Ascending aorta (tissue), 2 donors: ENCODE data around the gene KCNC4. TPM values are rescaled to one million over a fixed set of nuclear protein-coding genes. Genes with fewer than 3 reads are reported as not detected.

ENCODE experiments used
- DNase-seq, 2 donors: peaks; one replicate each; pipeline ENCODE4 v3.0.0-alpha.2; 2019; ENCODE audit warnings: low spot score in 2 of 2
- H3K27ac ChIP-seq, 2 donors: fragments of 200-600 bp; sonication (generic); one replicate each; pipeline ENCODE4 v1.5.1; 2016 to 2017; ENCODE audit warnings: mild to moderate bottlenecking in 1 of 2
- H3K27me3 ChIP-seq: fragments of 200-600 bp; sonication (generic); one replicate; pipeline ENCODE4 v1.5.1; 2017
- H3K36me3 ChIP-seq, 2 donors: fragments of 200-600 bp; sonication (generic); one replicate each; pipeline ENCODE4 v1.5.1; 2016
- H3K4me1 ChIP-seq, 2 donors: fragments of 200-600 bp; sonication (generic); one replicate each; pipeline ENCODE4 v1.5.1; 2016 to 2017; ENCODE audit warnings: mild to moderate bottlenecking in 1 of 2
- H3K4me3 ChIP-seq, 2 donors: fragments of 200-600 bp; sonication (generic); one replicate each; pipeline ENCODE4 v1.5.1; 2016 to 2017; ENCODE audit warnings: mild to moderate bottlenecking in 1 of 2
- H3K9me3 ChIP-seq, 2 donors: fragments of 200-600 bp; sonication (generic); one replicate each; pipeline ENCODE4 v1.5.1; 2016
- intact Hi-C: fragments of 100-400 bp; cut with DNase I; formaldehyde crosslinking; loops from one replicate; pipeline ENCODE4 v1.15.1; 2023
- total RNA-seq: library from RNA; depleted of rRNA; stranded (reverse); fragments of >200 nt; gene quantifications from one replicate; pipeline ENCODE4 v1.1.0, GENCODE V29; 2016
- TF ChIP-seq, protein P1 (sequence below), 3 experiments: fragments of 200-600 bp in 2 of 3; fragments of 450-650 bp in 1 of 3; sonication (generic) in 2 of 3; IDR thresholded peaks; one replicate each; pipeline ENCODE4 v1.5.1; 2016 to 2019; ENCODE audit warnings: antibody characterized with exemption in 3 of 3, mild to moderate bottlenecking in 1 of 3, moderate library complexity in 1 of 3

The KCNC4 gene
- total RNA-seq, 1 donor from 2014 or later: 8.4 TPM

DNA sequence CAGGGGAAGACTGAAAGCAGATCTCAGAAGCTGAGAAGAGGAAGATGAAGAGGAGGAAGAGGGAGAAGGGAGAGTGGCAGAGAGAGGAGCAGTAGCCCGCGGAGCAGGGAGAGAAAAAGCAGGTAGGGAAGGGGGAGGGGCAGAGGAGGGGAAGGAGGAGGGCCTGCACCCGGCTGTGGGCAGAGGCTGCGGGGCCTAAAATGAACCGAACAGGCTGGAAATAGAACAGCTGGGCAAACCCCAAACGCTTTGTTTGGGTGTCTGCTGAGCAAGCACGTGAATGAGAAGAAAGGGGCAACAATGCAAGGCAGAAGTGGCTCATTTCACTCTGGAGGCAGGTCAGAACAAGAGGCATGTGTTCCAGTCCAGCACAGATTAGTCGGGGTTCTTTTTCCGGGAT, 33.5 kb downstream of the KCNC4 start:
- H3K9me3 ChIP-seq: no peaks in the 10 kb centered on the region
- H3K27ac ChIP-seq: peak overlapping the region in 1 of 2 donors; percentile 59
- no peak overlapping the region for H3K4me3 ChIP-seq
- DNase-seq: no peak
- intact Hi-C loops: no loop called here
- TF ChIP-seq, protein P1, sequence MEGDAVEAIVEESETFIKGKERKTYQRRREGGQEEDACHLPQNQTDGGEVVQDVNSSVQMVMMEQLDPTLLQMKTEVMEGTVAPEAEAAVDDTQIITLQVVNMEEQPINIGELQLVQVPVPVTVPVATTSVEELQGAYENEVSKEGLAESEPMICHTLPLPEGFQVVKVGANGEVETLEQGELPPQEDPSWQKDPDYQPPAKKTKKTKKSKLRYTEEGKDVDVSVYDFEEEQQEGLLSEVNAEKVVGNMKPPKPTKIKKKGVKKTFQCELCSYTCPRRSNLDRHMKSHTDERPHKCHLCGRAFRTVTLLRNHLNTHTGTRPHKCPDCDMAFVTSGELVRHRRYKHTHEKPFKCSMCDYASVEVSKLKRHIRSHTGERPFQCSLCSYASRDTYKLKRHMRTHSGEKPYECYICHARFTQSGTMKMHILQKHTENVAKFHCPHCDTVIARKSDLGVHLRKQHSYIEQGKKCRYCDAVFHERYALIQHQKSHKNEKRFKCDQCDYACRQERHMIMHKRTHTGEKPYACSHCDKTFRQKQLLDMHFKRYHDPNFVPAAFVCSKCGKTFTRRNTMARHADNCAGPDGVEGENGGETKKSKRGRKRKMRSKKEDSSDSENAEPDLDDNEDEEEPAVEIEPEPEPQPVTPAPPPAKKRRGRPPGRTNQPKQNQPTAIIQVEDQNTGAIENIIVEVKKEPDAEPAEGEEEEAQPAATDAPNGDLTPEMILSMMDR (IDR thresholded peaks at IDR 0.05): no peak
- peaks cover 0 to 9% of the 10 kb centered on the region in 2 donors for H3K4me1 ChIP-seq
- H3K27me3 ChIP-seq: no peaks in the 10 kb centered on the region
- no peaks in the 10 kb centered on the region for H3K36me3 ChIP-seq

DNA sequence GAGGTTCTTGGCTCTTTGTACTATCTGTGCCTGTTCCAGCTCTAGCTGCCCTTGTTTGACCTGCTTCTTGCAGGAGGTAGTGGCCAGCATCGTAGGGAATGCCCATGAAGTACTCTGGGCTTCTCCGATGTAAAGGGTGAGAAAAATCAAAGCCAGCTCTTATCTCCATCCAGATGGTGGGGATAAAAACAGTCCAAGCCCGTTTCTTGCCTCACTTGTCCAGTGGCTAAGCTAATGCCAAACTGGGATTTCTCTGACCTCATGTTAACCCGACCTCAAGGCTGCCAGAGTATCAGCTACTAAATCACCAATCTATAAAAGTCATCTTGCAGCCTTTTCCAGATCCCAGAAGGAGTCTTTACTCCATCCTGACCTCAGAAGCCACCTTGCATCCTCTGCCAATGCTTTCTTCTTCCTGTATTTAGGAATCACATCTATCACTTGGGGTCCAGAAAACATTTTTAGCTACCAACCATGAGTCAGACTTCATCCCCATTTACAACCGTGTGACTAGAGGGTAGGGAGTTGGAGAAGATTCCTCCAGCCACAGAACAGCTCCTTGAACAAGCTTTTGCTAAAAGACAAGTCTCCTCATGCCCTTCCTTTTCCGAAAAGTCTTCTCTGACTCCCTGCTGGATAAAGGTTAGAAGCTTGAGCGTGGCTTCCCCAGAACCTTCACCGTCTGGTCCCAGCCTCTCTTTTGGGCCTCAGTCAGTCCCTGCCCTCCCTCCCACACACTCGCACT, 35.9 kb downstream of the KCNC4 start:
- Histone ChIP-seq H3K4me1 (peaks cover 0 to 9% of the 10 kb centered on the region in 2 donors), H3K4me3 (no peak overlapping the region), H3K27ac (no peak overlapping the region), H3K27me3 (no peaks in the 10 kb centered on the region), H3K36me3 (no peaks in the 10 kb centered on the region), H3K9me3 (no peaks in the 10 kb centered on the region)
- intact Hi-C loops: no loop called here
- DNase-seq: no peak
- TF ChIP-seq, protein P1 (IDR thresholded peaks at IDR 0.05): no peak

DNA sequence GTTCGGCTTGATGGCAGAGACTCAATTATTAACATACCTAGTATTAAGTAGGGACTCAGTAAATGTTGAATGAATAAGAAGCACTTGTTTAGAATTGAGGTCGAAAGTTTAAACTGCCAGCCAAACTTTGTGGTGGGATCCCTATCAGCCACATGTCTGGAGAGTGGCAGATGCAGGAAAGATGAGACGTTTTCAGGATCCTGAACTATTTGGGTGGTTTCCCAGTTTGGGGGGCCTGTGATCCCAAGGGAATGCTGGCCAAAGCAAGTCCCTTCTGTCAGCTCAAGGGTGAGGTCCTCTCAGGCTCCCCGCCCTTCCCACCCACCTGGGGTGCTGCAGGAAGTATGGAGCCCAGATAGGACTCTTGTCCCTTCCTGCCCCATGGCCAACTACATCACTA, 38.6 kb downstream of the KCNC4 start:
- Histone ChIP-seq H3K27ac (no peak overlapping the region), H3K4me3 (no peak overlapping the region), H3K9me3 (no peaks in the 10 kb centered on the region), H3K27me3 (no peaks in the 10 kb centered on the region), H3K4me1 (no peaks in the 10 kb centered on the region), H3K36me3 (no peaks in the 10 kb centered on the region)
- TF ChIP-seq, protein P1 (IDR thresholded peaks at IDR 0.05): no peak
- DNase-seq: no peak
- intact Hi-C loops: no loop called here

DNA sequence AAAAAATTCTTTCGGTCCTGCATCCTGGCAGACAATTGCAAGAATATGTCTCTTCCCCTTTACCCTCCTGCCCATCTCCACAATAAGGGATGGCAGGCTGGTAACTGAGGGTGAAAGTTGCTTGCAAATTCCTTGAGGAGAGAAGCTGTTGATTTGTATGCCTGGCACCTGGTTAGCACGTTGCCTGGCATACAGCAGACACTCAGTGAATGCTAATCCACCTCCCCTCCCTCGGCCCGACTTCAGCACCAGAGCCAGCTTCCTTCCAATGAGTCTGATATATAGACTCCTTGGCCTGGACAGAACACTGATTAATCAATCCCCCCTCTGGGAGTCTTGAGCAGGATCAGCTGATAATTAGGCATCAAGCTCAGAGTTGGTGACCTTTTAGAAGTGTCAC, 39.1 kb downstream of the KCNC4 start:
- no peaks in the 10 kb centered on the region for H3K4me1 ChIP-seq
- intact Hi-C loops: no loop called here
- TF ChIP-seq, protein P1 (IDR thresholded peaks at IDR 0.05): no peak
- H3K36me3 ChIP-seq: no peaks in the 10 kb centered on the region
- H3K9me3 ChIP-seq: no peaks in the 10 kb centered on the region
- peak in 1 of 2 donors; percentile 30 for DNase-seq
- H3K27ac ChIP-seq: no peak overlapping the region
- H3K27me3 ChIP-seq: no peaks in the 10 kb centered on the region
- no peak overlapping the region for H3K4me3 ChIP-seq

DNA sequence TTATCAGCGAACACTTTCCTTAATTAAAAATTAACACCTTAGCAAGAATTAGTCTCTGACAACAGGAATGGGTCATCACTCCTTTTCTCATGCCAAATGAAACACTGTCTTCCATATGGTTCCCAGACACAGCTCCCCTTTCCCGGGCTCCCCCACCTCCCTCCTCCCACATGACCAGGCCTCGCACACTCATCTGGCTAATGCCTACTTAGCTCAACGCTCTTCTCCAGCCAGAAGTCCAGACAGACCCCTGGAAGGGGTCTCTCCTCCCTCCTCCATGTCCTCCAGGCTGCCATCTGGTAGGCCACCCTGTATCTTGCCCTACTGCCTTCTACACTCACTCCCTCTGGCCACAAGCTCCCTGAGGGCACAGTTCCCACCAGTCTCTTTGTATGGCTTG, 39.9 kb downstream of the KCNC4 start:
- Histone ChIP-seq H3K4me1 (no peaks in the 10 kb centered on the region), H3K4me3 (no peak overlapping the region), H3K9me3 (no peaks in the 10 kb centered on the region), H3K27me3 (no peaks in the 10 kb centered on the region), H3K27ac (no peak overlapping the region), H3K36me3 (no peaks in the 10 kb centered on the region)
- TF ChIP-seq, protein P1 (IDR thresholded peaks at IDR 0.05): no peak
- peak in 1 of 2 donors; percentile 7 for DNase-seq
- intact Hi-C loops: no loop called here
